Nephron progenitor cell (in vitro differentiated cells): ENCODE measurements around the gene CPED1.
"Not testable (repeated sequence)": the region's sequence is repeated elsewhere in the genome, so short reads cannot be mapped to it uniquely, and the experiment has no call there.

ENCODE experiments used
- DNase-seq: peaks from one replicate; pipeline ENCODE4 v3.0.0; 2021
- H3K27ac Mint-ChIP-seq: 2 replicates; pipeline ENCODE4 v1.8.0; 2021; ENCODE audit warnings: mild to moderate bottlenecking, moderate library complexity, mixed read lengths
- H3K27me3 Mint-ChIP-seq: 2 replicates; pipeline ENCODE4 v1.8.0; 2021; ENCODE audit warnings: mild to moderate bottlenecking, low read depth, mixed read lengths; ENCODE audit not compliant: poor library complexity
- H3K36me3 Mint-ChIP-seq: 2 replicates; pipeline ENCODE4 v1.8.0; 2021; ENCODE audit warnings: low read depth, mixed read lengths
- H3K4me1 Mint-ChIP-seq: 2 replicates; pipeline ENCODE4 v1.8.0; 2021; ENCODE audit warnings: mixed read lengths
- H3K4me3 Mint-ChIP-seq: 2 replicates; pipeline ENCODE4 v1.8.0; 2021; ENCODE audit warnings: mild to moderate bottlenecking, moderate library complexity, mixed read lengths
- H3K9me3 Mint-ChIP-seq: 2 replicates; pipeline ENCODE4 v1.8.0; 2021; ENCODE audit warnings: mild to moderate bottlenecking, moderate library complexity, mixed read lengths
- TF ChIP-seq, protein P1 (sequence below): fragments of 200-600 bp; sonication (generic); IDR thresholded peaks from 2 replicates; pipeline ENCODE4 v1.5.0; 2021; ENCODE audit warnings: antibody characterized with exemption

Gene CPED1

GRCh38 chr7:121116396-121116795 lies 127.9 kb downstream of the CPED1 start:
- Mint-ChIP-seq H3K9me3 (peaks cover 7% of the 10 kb centered on the region), H3K4me3 (no peak overlapping the region), H3K27ac (no peak overlapping the region), H3K27me3 (no peaks in the 10 kb centered on the region), H3K4me1 (peaks cover 12% of the 10 kb centered on the region), H3K36me3 (no peaks in the 10 kb centered on the region)
- TF ChIP-seq, protein P1, sequence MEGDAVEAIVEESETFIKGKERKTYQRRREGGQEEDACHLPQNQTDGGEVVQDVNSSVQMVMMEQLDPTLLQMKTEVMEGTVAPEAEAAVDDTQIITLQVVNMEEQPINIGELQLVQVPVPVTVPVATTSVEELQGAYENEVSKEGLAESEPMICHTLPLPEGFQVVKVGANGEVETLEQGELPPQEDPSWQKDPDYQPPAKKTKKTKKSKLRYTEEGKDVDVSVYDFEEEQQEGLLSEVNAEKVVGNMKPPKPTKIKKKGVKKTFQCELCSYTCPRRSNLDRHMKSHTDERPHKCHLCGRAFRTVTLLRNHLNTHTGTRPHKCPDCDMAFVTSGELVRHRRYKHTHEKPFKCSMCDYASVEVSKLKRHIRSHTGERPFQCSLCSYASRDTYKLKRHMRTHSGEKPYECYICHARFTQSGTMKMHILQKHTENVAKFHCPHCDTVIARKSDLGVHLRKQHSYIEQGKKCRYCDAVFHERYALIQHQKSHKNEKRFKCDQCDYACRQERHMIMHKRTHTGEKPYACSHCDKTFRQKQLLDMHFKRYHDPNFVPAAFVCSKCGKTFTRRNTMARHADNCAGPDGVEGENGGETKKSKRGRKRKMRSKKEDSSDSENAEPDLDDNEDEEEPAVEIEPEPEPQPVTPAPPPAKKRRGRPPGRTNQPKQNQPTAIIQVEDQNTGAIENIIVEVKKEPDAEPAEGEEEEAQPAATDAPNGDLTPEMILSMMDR, result no peak
- no peak for DNase-seq

GRCh38 chr7:121119047-121119446 lies 130.5 kb downstream of the CPED1 start:
- peaks cover 7% of the 10 kb centered on the region for H3K9me3 Mint-ChIP-seq
- no peaks in the 10 kb centered on the region for H3K36me3 Mint-ChIP-seq
- TF ChIP-seq, protein P1, result no peak
- DNase-seq, result no peak
- H3K27me3 Mint-ChIP-seq, result no peaks in the 10 kb centered on the region
- no peak overlapping the region for H3K27ac Mint-ChIP-seq
- H3K4me1 Mint-ChIP-seq, result peaks cover 17% of the 10 kb centered on the region
- H3K4me3 Mint-ChIP-seq, result no peak overlapping the region

GRCh38 chr7:121123032-121123431 lies 134.5 kb downstream of the CPED1 start:
- H3K4me1 Mint-ChIP-seq, result peaks cover 17% of the 10 kb centered on the region
- no peak for DNase-seq
- H3K27me3 Mint-ChIP-seq, result no peaks in the 10 kb centered on the region
- TF ChIP-seq, protein P1, result no peak
- peaks cover 7% of the 10 kb centered on the region for H3K9me3 Mint-ChIP-seq
- H3K36me3 Mint-ChIP-seq, result no peaks in the 10 kb centered on the region
- no peak overlapping the region for H3K27ac Mint-ChIP-seq
- no peak overlapping the region for H3K4me3 Mint-ChIP-seq

- H3K4me1 Mint-ChIP-seq, result peaks cover 19% of the 10 kb centered on the region
These were observed 136.9 kb downstream of the CPED1 start for GRCh38 chr7:121125454-121125853.

DNA sequence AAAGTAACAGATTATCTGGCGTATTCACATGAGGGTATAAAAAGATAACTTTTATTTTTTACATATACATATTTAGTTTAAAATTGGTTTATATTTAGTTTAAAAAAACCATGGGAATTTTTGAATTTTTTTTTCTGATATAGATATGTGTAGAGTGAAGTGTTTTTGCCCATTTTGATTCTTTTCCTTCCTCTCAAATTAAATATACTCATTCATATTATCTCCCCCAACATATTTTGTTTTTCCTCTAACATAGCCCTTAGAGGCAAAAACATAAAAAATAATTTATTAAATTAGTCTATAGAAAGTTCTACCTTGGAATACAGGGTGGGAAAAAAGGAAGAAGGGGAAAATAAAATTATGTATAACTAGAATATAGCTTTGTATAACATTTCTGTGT lies 137.7 kb downstream of the CPED1 start:
- Mint-ChIP-seq H3K27ac (no peak overlapping the region), H3K4me1 (peaks cover 18% of the 10 kb centered on the region), H3K36me3 (no peaks in the 10 kb centered on the region), H3K4me3 (no peak overlapping the region), H3K9me3 (no peaks in the 10 kb centered on the region), H3K27me3 (no peaks in the 10 kb centered on the region)
- no peak for DNase-seq
- TF ChIP-seq, protein P1, result no peak

More at GRCh38 chr7:121125454-121125853, 136.9 kb downstream of the CPED1 start:
- H3K36me3 Mint-ChIP-seq, H3K4me3 Mint-ChIP-seq, DNase-seq, H3K9me3 Mint-ChIP-seq, H3K27ac Mint-ChIP-seq, H3K27me3 Mint-ChIP-seq: not testable (repeated sequence)

DNA sequence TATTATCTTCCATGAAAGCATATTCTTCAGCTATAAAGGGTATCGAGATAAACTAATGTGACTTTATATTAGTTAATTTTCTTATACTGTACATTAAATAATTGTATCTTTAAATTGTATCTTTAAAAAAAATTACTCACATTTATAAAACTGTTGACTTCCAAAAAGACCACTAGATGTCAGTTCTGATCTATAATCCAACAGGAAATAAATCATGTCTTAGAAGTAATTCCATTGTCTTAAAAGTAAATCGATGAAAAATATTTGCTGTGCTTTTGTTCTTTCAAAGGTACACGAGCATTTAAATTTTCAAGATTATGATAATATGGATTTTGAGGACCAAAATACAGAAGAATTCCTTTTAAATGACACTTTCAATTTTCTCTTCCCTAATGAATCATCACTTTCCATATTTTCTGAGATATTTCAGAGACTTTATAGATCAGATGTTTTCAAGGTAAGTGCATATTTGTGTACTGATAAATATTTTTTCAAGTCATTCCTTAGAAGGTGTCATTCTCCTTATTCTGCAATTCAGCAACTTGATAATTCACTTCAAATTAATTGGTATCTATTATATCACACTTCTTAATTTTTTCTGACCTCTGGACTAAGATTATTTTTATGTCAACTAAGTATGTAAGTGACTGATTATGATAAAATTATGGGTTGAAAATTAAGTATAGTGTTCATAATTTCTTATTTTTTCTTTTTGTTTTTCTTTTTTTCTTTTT lies 138.5 kb downstream of the CPED1 start:
- DNase-seq, result no peak
- peaks cover 12% of the 10 kb centered on the region for H3K4me1 Mint-ChIP-seq
- no peaks in the 10 kb centered on the region for H3K27me3 Mint-ChIP-seq
- TF ChIP-seq, protein P1, result no peak
- no peaks in the 10 kb centered on the region for H3K36me3 Mint-ChIP-seq
- no peaks in the 10 kb centered on the region for H3K9me3 Mint-ChIP-seq
- H3K27ac Mint-ChIP-seq, result no peak overlapping the region
- no peak overlapping the region for H3K4me3 Mint-ChIP-seq
